NCI-H2107 (cell line): ENCODE measurements around the gene IGSF3.
A peak's percentile ranks its signal among the peaks of the same experiment; 100 is the strongest.
"Not testable (repeated sequence)": the region's sequence is repeated elsewhere in the genome, so short reads cannot be mapped to it uniquely, and the experiment has no call there.

ENCODE experiments used
- DNase-seq: peaks from one replicate; lab custom pipeline; 2025; lab: John Stamatoyannopoulos, UW

Gene IGSF3

GRCh38 chr1:116595946-116596741 lies 71.4 kb downstream of the IGSF3 start:
- DNase-seq = not testable (repeated sequence)

GRCh38 chr1:116595065-116595840 lies 72.3 kb downstream of the IGSF3 start:
- not testable (repeated sequence) for DNase-seq

GRCh38 chr1:116593977-116594376 lies 73.6 kb downstream of the IGSF3 start:
- not testable (repeated sequence) for DNase-seq

GRCh38 chr1:116593401-116593800 lies 74.1 kb downstream of the IGSF3 start:
- not testable (repeated sequence) for DNase-seq

GRCh38 chr1:116591951-116592605 lies 75.5 kb downstream of the IGSF3 start:
- not testable (repeated sequence) for DNase-seq

GRCh38 chr1:116591006-116591950 lies 76.3 kb downstream of the IGSF3 start:
- not testable (repeated sequence) for DNase-seq

GRCh38 chr1:116590359-116591005 lies 77.1 kb downstream of the IGSF3 start:
- not testable (repeated sequence) for DNase-seq

- DNase-seq = not testable (repeated sequence)
Observed at GRCh38 chr1:116589101-116589735, 78.3 kb downstream of the IGSF3 start.

- no peak for DNase-seq
Observed at GRCh38 chr1:116587501-116588227, 79.9 kb downstream of the IGSF3 start.

GRCh38 chr1:116586741-116587143 lies 80.8 kb downstream of the IGSF3 start:
- peak; percentile 17 for DNase-seq

GRCh38 chr1:116585886-116586285 lies 81.6 kb downstream of the IGSF3 start:
- DNase-seq = no peak

- DNase-seq = no peak
Observed at GRCh38 chr1:116581323-116581885, 86.1 kb downstream of the IGSF3 start.

- DNase-seq = no peak
Observed at GRCh38 chr1:116580446-116581322, 86.8 kb downstream of the IGSF3 start.

- DNase-seq = no peak
Observed at GRCh38 chr1:116579259-116579875, 88.2 kb downstream of the IGSF3 start.

GRCh38 chr1:116578581-116578980 lies 89.0 kb downstream of the IGSF3 start:
- no peak for DNase-seq

- no peak for DNase-seq
Observed at GRCh38 chr1:116577759-116578314, 89.7 kb downstream of the IGSF3 start.

GRCh38 chr1:116574581-116575291 lies 92.8 kb downstream of the IGSF3 start:
- DNase-seq = peak; percentile 57
